GM06990 (cell line): ENCODE measurements around the gene SF3B5.

Source experiments
- DNase-seq: peaks from one replicate; pipeline ENCODE4 v3.0.0-alpha.2; 2011; ENCODE audit not compliant: insufficient read length; ENCODE audit errors: extremely low read depth
- H3K27me3 ChIP-seq: replicated peaks from 2 replicates; pipeline ENCODE4 v1.6.0; 2011; ENCODE audit warnings: low read length; ENCODE audit not compliant: control insufficient read depth, insufficient read depth
- H3K36me3 ChIP-seq: 2 replicates; pipeline ENCODE4 v1.5.1; 2011; ENCODE audit warnings: low read length; ENCODE audit not compliant: control insufficient read depth, insufficient read depth
- H3K4me3 ChIP-seq: replicated peaks from 2 replicates; pipeline ENCODE4 v1.5.1; 2011; ENCODE audit warnings: low read depth, mild to moderate bottlenecking, control low read depth, low read length
- TF ChIP-seq, protein P1 (sequence below): IDR thresholded peaks from 2 replicates; pipeline ENCODE4 v1.5.1; 2011; ENCODE audit warnings: low read length, control low read depth, mild to moderate bottlenecking, inconsistent platforms; ENCODE audit not compliant: insufficient read depth, poor library complexity, severe bottlenecking

SF3B5 gene

DNA sequence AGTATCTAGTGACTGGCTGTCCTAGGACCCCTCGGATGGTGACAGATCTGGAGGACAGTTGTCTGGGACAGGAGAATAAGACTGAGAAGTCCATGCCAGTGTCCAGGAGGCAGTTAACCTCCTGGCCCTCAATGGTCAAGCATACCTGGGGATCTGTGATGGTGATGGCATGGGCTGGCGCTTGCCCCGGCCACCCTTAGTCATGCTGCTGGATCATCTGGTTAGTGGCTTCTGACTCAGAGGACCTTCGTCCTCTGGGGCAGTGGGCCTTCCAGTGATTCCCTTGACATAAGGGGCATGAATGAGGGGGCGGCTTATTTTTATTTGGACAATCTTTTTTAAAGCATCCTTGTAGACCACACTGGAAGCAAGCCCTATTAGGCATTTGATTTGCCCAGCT, 24.0 kb upstream of the SF3B5 start:
- TF ChIP-seq, protein P1, sequence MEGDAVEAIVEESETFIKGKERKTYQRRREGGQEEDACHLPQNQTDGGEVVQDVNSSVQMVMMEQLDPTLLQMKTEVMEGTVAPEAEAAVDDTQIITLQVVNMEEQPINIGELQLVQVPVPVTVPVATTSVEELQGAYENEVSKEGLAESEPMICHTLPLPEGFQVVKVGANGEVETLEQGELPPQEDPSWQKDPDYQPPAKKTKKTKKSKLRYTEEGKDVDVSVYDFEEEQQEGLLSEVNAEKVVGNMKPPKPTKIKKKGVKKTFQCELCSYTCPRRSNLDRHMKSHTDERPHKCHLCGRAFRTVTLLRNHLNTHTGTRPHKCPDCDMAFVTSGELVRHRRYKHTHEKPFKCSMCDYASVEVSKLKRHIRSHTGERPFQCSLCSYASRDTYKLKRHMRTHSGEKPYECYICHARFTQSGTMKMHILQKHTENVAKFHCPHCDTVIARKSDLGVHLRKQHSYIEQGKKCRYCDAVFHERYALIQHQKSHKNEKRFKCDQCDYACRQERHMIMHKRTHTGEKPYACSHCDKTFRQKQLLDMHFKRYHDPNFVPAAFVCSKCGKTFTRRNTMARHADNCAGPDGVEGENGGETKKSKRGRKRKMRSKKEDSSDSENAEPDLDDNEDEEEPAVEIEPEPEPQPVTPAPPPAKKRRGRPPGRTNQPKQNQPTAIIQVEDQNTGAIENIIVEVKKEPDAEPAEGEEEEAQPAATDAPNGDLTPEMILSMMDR: no peak
- DNase-seq: no peak

DNA sequence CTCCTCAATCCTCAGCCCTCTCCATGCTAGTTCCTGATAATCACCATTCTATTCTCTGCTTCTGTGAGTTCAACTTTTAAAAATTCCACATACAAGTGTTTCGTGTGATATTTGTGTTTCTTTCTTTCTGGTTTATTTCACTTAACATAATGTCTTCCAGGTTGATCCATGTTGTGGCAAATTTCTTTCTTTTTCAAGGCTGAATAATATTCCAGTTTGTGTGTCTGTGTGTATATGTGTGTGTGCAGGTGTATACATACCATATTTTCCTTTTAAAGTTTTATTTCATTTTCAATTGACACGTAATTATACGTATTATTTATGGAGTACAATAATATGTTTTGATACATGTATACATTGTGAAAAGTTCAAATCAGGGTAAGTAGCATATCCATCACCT, 19.8 kb upstream of the SF3B5 start:
- TF ChIP-seq, protein P1: no peak
- no peak for DNase-seq

More for the DNA sequence above, 24.0 kb upstream of the SF3B5 start:
- Histone ChIP-seq H3K36me3 (no peaks in the 10 kb centered on the region), H3K27me3 (no peaks in the 10 kb centered on the region; the same call in 1 of the 2 replicates), H3K4me3 (no peak overlapping the region)

DNA sequence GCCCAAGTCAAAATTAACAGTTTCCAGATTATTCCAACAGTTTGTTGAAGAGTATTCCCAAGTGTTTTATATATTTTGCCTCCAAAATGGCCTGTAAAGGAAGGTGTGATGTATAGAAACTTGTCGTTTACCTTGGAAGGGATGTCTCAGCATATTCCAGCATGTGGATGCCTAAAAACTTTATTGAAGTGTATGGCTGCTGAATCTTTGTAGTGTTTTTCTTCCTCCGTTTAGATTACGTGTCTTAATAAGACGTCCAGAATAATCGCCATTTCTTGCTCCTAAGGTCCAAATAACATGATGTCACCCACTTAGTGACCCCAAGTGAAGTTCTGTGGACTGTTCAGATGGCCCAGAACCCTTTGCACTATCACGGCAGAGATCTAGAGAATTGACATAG, 18.0 kb upstream of the SF3B5 start:
- no peak overlapping the region for H3K4me3 ChIP-seq
- TF ChIP-seq, protein P1: no peak
- no peaks in the 10 kb centered on the region for H3K36me3 ChIP-seq
- no peak for DNase-seq
- H3K27me3 ChIP-seq: no peaks in the 10 kb centered on the region

More for the DNA sequence above, 19.8 kb upstream of the SF3B5 start:
- no peaks in the 10 kb centered on the region; the same call in 1 of the 2 replicates for H3K27me3 ChIP-seq
- no peak overlapping the region for H3K4me3 ChIP-seq
- no peaks in the 10 kb centered on the region for H3K36me3 ChIP-seq

DNA sequence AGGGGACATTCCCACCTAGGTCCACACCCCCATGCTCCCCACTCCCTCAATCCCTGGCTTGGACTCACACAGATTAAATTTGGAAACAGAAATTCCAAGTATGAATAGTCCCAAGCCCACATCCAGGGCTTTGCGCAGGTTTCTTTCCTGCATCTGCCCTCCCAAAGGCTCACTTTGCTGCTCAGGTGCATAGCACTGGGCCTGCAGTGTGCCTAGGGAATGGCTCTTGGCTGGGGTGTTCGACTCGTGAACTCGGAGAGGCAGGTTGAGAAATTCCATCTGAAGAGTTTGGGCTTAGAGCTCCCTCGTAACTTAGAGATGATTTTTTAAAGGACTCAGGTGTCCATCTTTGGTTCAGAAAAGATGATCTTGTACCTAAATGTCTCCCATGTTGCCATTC, 14.8 kb upstream of the SF3B5 start:
- no peaks in the 10 kb centered on the region for H3K36me3 ChIP-seq
- TF ChIP-seq, protein P1: no peak
- DNase-seq: no peak
- no peak overlapping the region for H3K4me3 ChIP-seq
- no peaks in the 10 kb centered on the region for H3K27me3 ChIP-seq

DNA sequence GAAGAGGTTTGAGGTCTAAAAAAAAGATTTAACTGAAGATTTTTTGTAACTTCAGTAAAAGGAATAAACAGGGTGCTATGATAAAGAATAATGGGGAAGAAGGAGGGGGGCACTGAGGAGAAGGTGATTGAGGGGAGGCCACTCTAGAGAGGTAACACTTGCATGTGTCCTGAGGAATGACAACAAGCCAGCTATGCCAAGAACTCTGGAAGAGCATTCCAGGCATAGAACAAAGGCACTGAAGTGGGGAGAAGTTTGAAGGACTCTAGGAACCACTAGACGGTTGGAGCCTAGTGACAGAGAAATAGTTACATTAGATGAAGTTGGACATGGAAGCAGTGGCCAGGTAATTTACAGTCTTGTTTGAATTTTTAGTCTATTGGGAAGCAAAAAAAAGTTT, 10.8 kb upstream of the SF3B5 start:
- Histone ChIP-seq H3K27me3 (no peaks in the 10 kb centered on the region), H3K4me3 (no peak overlapping the region), H3K36me3 (no peaks in the 10 kb centered on the region)
- TF ChIP-seq, protein P1: no peak
- no peak for DNase-seq

DNA sequence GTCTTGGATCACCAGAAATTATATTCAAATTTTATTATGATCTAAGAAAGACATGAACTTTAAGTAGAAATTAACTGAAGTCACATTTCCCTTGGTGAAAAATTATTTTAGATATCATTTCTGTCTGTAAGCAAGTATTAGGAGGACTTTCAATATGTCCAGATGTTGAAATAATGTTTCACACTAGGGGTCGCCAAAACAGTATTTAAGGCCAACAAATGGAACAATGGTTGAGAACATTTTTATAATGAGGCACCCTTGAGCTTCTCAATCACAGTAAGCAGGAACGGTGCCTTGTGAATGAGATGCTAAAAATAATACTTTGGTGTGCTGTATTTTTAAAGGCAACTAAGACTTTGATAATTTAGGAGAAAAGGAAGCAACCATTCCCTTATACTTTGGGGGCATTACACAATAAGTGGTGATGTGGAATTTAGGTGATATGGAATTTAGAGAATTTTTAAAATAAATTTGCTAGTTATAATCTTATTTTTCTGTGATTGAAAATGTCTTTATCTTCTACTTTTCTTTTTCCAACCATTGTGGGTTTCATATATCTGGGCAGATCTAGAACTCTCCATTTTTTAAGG, 9.6 kb upstream of the SF3B5 start:
- Histone ChIP-seq H3K4me3 (no peak overlapping the region), H3K36me3 (no peaks in the 10 kb centered on the region), H3K27me3 (no peaks in the 10 kb centered on the region)
- TF ChIP-seq, protein P1: peak; percentile 48
- DNase-seq: peak; percentile 61
